ENCODE data around the gene IVL.

Gene IVL

GRCh38 chr1:152951711-152952110 lies 43.4 kb downstream of the IVL start:
- Histone ChIP-seq H3K9me3 (ENCODE audit: control insufficient read depth, low read length) (peaks cover 5% of the 10 kb centered on the region), H3K4me1 (ENCODE audit: control insufficient read depth, insufficient read depth, low read length, poor library complexity, severe bottlenecking) (no peaks in the 10 kb centered on the region), H3K36me3 (ENCODE audit: control insufficient read depth, insufficient read depth, low read length) (no peaks in the 10 kb centered on the region), H3K4me3 (ENCODE audit: extremely low read depth, insufficient read depth, low read length, poor library complexity, severe bottlenecking) (no peak overlapping the region), H3K27ac (ENCODE audit: low read depth, low read length, severe bottlenecking) (no peak overlapping the region)
- 80% methylated on average over 4 of the region's 5 CpGs; no CpG with 5 or more reads in 1 of the 2 experiments for WGBS, 2 experiments (ENCODE audit: insufficient coverage in 2 of 2)

GRCh38 chr1:152953761-152954160 lies 45.4 kb downstream of the IVL start:
- WGBS, 2 experiments (ENCODE audit: insufficient coverage in 2 of 2), result 69% methylated on average over 3 to 4 of the region's 7 CpGs
- no peak overlapping the region for H3K4me3 ChIP-seq (ENCODE audit: extremely low read depth, insufficient read depth, low read length, poor library complexity, severe bottlenecking)
- no peaks in the 10 kb centered on the region for H3K4me1 ChIP-seq (ENCODE audit: control insufficient read depth, insufficient read depth, low read length, poor library complexity, severe bottlenecking)
- no peak overlapping the region for H3K27ac ChIP-seq (ENCODE audit: low read depth, low read length, severe bottlenecking)
- no peaks in the 10 kb centered on the region for H3K36me3 ChIP-seq (ENCODE audit: control insufficient read depth, insufficient read depth, low read length)
- H3K9me3 ChIP-seq (ENCODE audit: control insufficient read depth, low read length), result peaks cover 5% of the 10 kb centered on the region

GRCh38 chr1:152954436-152954835 lies 46.1 kb downstream of the IVL start:
- 79 to 100% methylated on average over 1 to 2 of the region's 6 CpGs for WGBS, 2 experiments (ENCODE audit: insufficient coverage in 2 of 2)
- Histone ChIP-seq H3K4me1 (ENCODE audit: control insufficient read depth, insufficient read depth, low read length, poor library complexity, severe bottlenecking) (no peaks in the 10 kb centered on the region), H3K9me3 (ENCODE audit: control insufficient read depth, low read length) (peaks cover 5% of the 10 kb centered on the region), H3K36me3 (ENCODE audit: control insufficient read depth, insufficient read depth, low read length) (no peaks in the 10 kb centered on the region), H3K27ac (ENCODE audit: low read depth, low read length, severe bottlenecking) (no peak overlapping the region), H3K4me3 (ENCODE audit: extremely low read depth, insufficient read depth, low read length, poor library complexity, severe bottlenecking) (no peak overlapping the region)

DNA sequence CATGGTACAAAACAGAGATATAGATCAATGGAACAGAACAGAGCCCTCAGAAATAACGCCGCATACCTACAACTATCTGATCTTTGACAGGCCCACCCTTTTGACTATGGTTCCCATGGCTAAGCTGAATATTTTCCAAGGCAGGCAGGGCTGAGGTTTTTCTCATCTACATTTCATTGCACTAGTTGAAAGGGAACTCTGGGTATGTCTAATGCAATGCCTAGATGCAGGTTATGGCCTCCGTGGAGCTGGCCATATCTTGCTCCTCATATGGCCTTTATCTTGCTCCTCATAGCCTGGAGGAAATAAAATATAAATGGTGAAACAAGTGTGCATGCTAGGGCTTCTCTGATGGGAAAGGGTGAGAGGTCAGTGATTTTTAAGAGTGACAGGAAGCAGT lies 49.2 kb downstream of the IVL start:
- no peaks in the 10 kb centered on the region for H3K36me3 ChIP-seq (ENCODE audit: control insufficient read depth, insufficient read depth, low read length)
- no peak overlapping the region for H3K4me3 ChIP-seq (ENCODE audit: extremely low read depth, insufficient read depth, low read length, poor library complexity, severe bottlenecking)
- H3K9me3 ChIP-seq (ENCODE audit: control insufficient read depth, low read length), result no peaks in the 10 kb centered on the region
- WGBS, 2 experiments (ENCODE audit: insufficient coverage in 2 of 2), result 81 to 96% methylated on average over 3 of the region's 3 CpGs
- H3K4me1 ChIP-seq (ENCODE audit: control insufficient read depth, insufficient read depth, low read length, poor library complexity, severe bottlenecking), result no peaks in the 10 kb centered on the region
- no peak overlapping the region for H3K27ac ChIP-seq (ENCODE audit: low read depth, low read length, severe bottlenecking)

- Histone ChIP-seq H3K36me3 (ENCODE audit: control insufficient read depth, insufficient read depth, low read length) (no peaks in the 10 kb centered on the region), H3K4me3 (ENCODE audit: extremely low read depth, insufficient read depth, low read length, poor library complexity, severe bottlenecking) (no peak overlapping the region), H3K4me1 (ENCODE audit: control insufficient read depth, insufficient read depth, low read length, poor library complexity, severe bottlenecking) (no peaks in the 10 kb centered on the region), H3K27ac (ENCODE audit: low read depth, low read length, severe bottlenecking) (no peak overlapping the region), H3K9me3 (ENCODE audit: control insufficient read depth, low read length) (no peaks in the 10 kb centered on the region)
- WGBS, 2 experiments (ENCODE audit: insufficient coverage in 2 of 2), result 83% methylated on average over 1 of the region's 3 CpGs; no CpG with 5 or more reads in 1 of the 2 experiments
Measured at GRCh38 chr1:152959273-152959672, 50.9 kb downstream of the IVL start.

- H3K4me3 ChIP-seq (ENCODE audit: extremely low read depth, insufficient read depth, low read length, poor library complexity, severe bottlenecking), result no peak overlapping the region
- WGBS, 2 experiments (ENCODE audit: insufficient coverage in 2 of 2), result 92% methylated on average over 9 of the region's 10 CpGs
- no peaks in the 10 kb centered on the region for H3K4me1 ChIP-seq (ENCODE audit: control insufficient read depth, insufficient read depth, low read length, poor library complexity, severe bottlenecking)
- H3K9me3 ChIP-seq (ENCODE audit: control insufficient read depth, low read length), result no peaks in the 10 kb centered on the region
- H3K36me3 ChIP-seq (ENCODE audit: control insufficient read depth, insufficient read depth, low read length), result no peaks in the 10 kb centered on the region
- H3K27ac ChIP-seq (ENCODE audit: low read depth, low read length, severe bottlenecking), result no peak overlapping the region
Measured at GRCh38 chr1:152959801-152960451, 51.6 kb downstream of the IVL start.

- no peaks in the 10 kb centered on the region for H3K4me1 ChIP-seq (ENCODE audit: control insufficient read depth, insufficient read depth, low read length, poor library complexity, severe bottlenecking)
- 70 to 79% methylated on average over 6 to 7 of the region's 10 CpGs for WGBS, 2 experiments (ENCODE audit: insufficient coverage in 2 of 2)
- H3K36me3 ChIP-seq (ENCODE audit: control insufficient read depth, insufficient read depth, low read length), result no peaks in the 10 kb centered on the region
- H3K27ac ChIP-seq (ENCODE audit: low read depth, low read length, severe bottlenecking), result no peak overlapping the region
- H3K9me3 ChIP-seq (ENCODE audit: control insufficient read depth, low read length), result no peaks in the 10 kb centered on the region
- H3K4me3 ChIP-seq (ENCODE audit: extremely low read depth, insufficient read depth, low read length, poor library complexity, severe bottlenecking), result no peak overlapping the region
Measured at GRCh38 chr1:152960452-152961044, 52.2 kb downstream of the IVL start.
